ENCODE measurements around the gene TFCP2. TPM values are rescaled to one million over a fixed set of nuclear protein-coding genes. Genes with fewer than 3 reads are reported as not detected.

Gene TFCP2
- total and polyA plus RNA-seq, 12 donors: 8.7 to 30.9 (median 24.1) TPM

GRCh38 chr12:51051787-51052186 lies 121.1 kb downstream of the TFCP2 start:
- intact Hi-C loops (cut with DNase I): no loop called here
- Histone ChIP-seq H3K36me3 (peaks cover 0 to 71% (median 39%) of the 10 kb centered on the region in 9 donors), H3K9me3 (no peaks in the 10 kb centered on the region), H3K4me1 (peaks cover 0 to 28% (median 21%) of the 10 kb centered on the region in 9 donors), H3K4me3 (no peak overlapping the region), H3K27ac (no peak overlapping the region), H3K27me3 (no peaks in the 10 kb centered on the region)
- ATAC-seq (no peak), DNase-seq (no peak)
- TF ChIP-seq CTCF (IDR thresholded peaks at IDR 0.05): no peak
- WGBS, 2 donors: 78 to 83% methylated on average over 4 of the region's 4 CpGs

GRCh38 chr12:51049525-51049924 lies 123.4 kb downstream of the TFCP2 start:
- Histone ChIP-seq H3K36me3 (peaks cover 0 to 49% (median 21%) of the 10 kb centered on the region in 9 donors), H3K9me3 (no peaks in the 10 kb centered on the region), H3K4me3 (peak overlapping the region in 7 of 10 donors; percentile 73 to 90 (median 89)), H3K27ac (peak overlapping the region in 1 of 10 donors; percentile 98), H3K4me1 (peaks cover 0 to 31% (median 21%) of the 10 kb centered on the region in 9 donors), H3K27me3 (no peaks in the 10 kb centered on the region)
- ATAC-seq (no peak), DNase-seq (no peak)
- no peak for TF ChIP-seq CTCF (IDR thresholded peaks at IDR 0.05)
- intact Hi-C loops (cut with DNase I): loop anchor here in 8 of 10 donors (2.0 to 10.0 kb wide), 6 partner anchors 33 to 295 kb away; partner anchors contain the start of genes CSRNP2 (in 3 of the 8), CELA1 (in 2 of the 8) and POU6F1 (in 1 of the 8)
- WGBS, 2 donors: 47 to 62% methylated on average over 3 of the region's 3 CpGs

- intact Hi-C loops (cut with DNase I): loop anchor here in 8 of 10 donors (2.0 to 10.0 kb wide), 6 partner anchors 34 to 296 kb away; partner anchors contain the start of genes CSRNP2 (in 3 of the 8), CELA1 (in 2 of the 8) and POU6F1 (in 1 of the 8)
- 27 to 28% methylated on average over 14 of the region's 14 CpGs for WGBS, 2 donors
- ATAC-seq: no peak
- H3K9me3 ChIP-seq: no peaks in the 10 kb centered on the region
- no peak for DNase-seq
- TF ChIP-seq CTCF (IDR thresholded peaks at IDR 0.05): no peak
- peak overlapping the region; percentile 63 to 98 (median 94) for H3K27ac ChIP-seq
- H3K36me3 ChIP-seq: peaks cover 0 to 41% (median 14%) of the 10 kb centered on the region in 9 donors
- peaks cover 0 to 31% (median 21%) of the 10 kb centered on the region in 9 donors for H3K4me1 ChIP-seq
- no peaks in the 10 kb centered on the region for H3K27me3 ChIP-seq
- H3K4me3 ChIP-seq: peak overlapping the region; percentile 65 to 90 (median 84)
These were observed 124.2 kb downstream of the TFCP2 start for GRCh38 chr12:51048661-51049251.

GRCh38 chr12:51047655-51048540 lies 125.0 kb downstream of the TFCP2 start, which contains the start of gene LETMD1:
TSS of gene LETMD1 (plus strand) at chr12:51048327. CDS start at chr12:51048357, 30 bp downstream.
- Histone ChIP-seq H3K27ac (peak within 1 kb of the TSS; percentile 91 to 98 (median 94)), H3K4me1 (peaks cover 0 to 31% (median 21%) of the 10 kb centered on the region in 9 donors), H3K36me3 (peaks cover 0 to 32% (median 6%) of the 10 kb centered on the region in 9 donors), H3K27me3 (no peaks in the 10 kb centered on the region), H3K4me3 (peak within 1 kb of the TSS; percentile 65 to 90 (median 84)), H3K9me3 (no peaks in the 10 kb centered on the region)
- ATAC-seq (peak; percentile 99 to 100 (median 100)), DNase-seq (peak; percentile 86 to 97)
- intact Hi-C loops (cut with DNase I): loop anchor here in 9 of 10 donors (1.0 to 10.0 kb wide), 8 partner anchors 34 to 297 kb away; partner anchors contain the start of genes CSRNP2 (in 3 of the 9), CELA1 (in 2 of the 9), DAZAP2 (in 1 of the 9) and POU6F1 (in 1 of the 9)
- WGBS, 2 donors: 3% methylated on average over 51 of the region's 51 CpGs
- TF ChIP-seq CTCF (IDR thresholded peaks at IDR 0.05): peak; percentile 73 to 99 (median 90)

All from heart right ventricle (tissue), 16 donors.